Caki2 (cell line): ENCODE results near the gene CTF1. TPM values are rescaled to one million over a fixed set of nuclear protein-coding genes. Genes with fewer than 3 reads are reported as not detected.

Experiments used
- DNase-seq: peaks from one replicate; pipeline ENCODE4 v3.0.0-alpha.2; 2015; ENCODE audit warnings: low read depth
- in situ Hi-C: cut with HindIII; loops from 2 replicates; pipeline ENCODE4 v1.10.0; 2016; ENCODE audit warnings: low sequenced_read_pairs, low pct_unique_long_range_greater_than_20kb, mixed read lengths
- total RNA-seq: library from RNA; depleted of rRNA; stranded (reverse); fragments of >200 nt; shearing (Covaris generic); gene quantifications from 2 replicates; pipeline ENCODE4 v1.2.3, GENCODE V29; 2014; ENCODE audit warnings: low replicate concordance

Gene CTF1
- total RNA-seq, 1 experiment from 2014 or later: 0.84 TPM

GRCh38 chr16:30924076-30924912 lies 27.9 kb downstream of the CTF1 start:
- in situ Hi-C loops: no loop called here
- DNase-seq: no peak

GRCh38 chr16:30924913-30925631 lies 28.7 kb downstream of the CTF1 start:
- in situ Hi-C loops: loop anchor here (25.0 kb wide), 1 partner anchor 163 kb away; the partner anchor contains the start of genes CFAP119 and RNF40
- DNase-seq: no peak

DNA sequence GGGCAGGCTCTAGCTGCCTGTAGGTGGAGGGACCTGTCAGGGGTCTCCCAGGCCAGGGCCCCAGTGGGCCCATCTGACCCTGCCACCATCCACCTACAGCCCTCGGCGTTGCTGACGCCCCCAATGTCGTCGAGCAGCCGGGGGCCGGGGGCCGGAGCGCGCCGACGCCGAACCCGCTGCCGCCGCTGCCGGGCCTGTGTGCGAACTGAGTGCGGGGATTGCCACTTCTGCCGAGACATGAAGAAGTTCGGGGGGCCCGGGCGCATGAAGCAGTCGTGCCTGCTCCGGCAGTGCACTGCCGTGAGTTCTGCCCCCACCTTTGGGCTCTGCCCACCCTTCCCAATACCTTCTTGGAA lies 29.2 kb downstream of the CTF1 start:
- in situ Hi-C loops: loop anchor here (25.0 kb wide), 1 partner anchor 163 kb away; the partner anchor contains the start of genes CFAP119 and RNF40
- DNase-seq: no peak

DNA sequence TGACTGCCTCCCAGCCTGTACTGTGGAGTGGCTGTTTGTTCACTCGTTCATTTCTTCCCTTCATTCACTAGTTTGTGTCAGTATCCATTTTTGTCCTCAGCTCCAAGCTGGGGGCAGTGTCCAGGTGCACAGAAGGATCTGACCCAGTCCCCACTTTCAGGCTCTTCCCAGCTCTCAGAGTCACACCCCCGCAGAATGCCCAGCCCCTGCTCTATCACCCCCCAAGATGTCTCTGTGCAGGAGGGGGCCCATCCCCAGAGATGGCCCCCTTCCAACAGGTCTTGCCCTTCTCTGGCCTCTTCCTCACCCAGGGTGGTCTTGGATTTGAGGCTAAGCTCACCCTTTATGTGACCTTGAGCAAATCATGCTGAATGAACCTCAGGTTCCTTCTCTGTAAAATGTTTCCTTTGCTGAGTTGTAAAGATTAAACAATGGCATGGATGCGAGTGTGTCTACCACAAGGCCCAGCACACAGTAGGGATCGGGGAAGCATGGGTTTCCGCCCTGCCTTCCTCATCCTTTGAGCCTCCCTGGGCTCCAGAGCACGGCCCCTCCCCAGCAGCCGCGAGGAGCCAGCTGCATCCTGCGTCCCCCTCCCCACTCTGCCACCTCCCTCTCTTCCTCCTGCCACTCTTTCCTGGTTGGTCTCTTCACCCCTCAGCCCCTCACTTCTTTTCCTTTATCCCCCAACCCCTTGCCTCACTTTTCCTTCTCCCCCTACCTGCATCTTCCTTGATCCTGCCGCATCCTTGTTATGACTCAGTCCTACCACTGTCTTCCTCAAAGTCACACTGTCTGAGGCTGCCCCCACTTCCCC lies 29.8 kb downstream of the CTF1 start:
- no peak for DNase-seq
- in situ Hi-C loops: loop anchor here (25.0 kb wide), 1 partner anchor 164 kb away; the partner anchor contains the start of genes CFAP119 and RNF40

GRCh38 chr16:30926937-30927788 lies 30.7 kb downstream of the CTF1 start:
- in situ Hi-C loops: loop anchor here (25.0 kb wide), 1 partner anchor 165 kb away; the partner anchor contains the start of genes CFAP119 and RNF40
- no peak for DNase-seq

GRCh38 chr16:30927789-30928378 lies 31.5 kb downstream of the CTF1 start:
- peak; percentile 66 for DNase-seq

GRCh38 chr16:30928390-30928789 lies 32.0 kb downstream of the CTF1 start:
- DNase-seq: no peak

More at GRCh38 chr16:30927789-30928378, 31.5 kb downstream of the CTF1 start:
- in situ Hi-C loops: loop anchor here (25.0 kb wide), 1 partner anchor 166 kb away; the partner anchor contains the start of genes CFAP119 and RNF40

DNA sequence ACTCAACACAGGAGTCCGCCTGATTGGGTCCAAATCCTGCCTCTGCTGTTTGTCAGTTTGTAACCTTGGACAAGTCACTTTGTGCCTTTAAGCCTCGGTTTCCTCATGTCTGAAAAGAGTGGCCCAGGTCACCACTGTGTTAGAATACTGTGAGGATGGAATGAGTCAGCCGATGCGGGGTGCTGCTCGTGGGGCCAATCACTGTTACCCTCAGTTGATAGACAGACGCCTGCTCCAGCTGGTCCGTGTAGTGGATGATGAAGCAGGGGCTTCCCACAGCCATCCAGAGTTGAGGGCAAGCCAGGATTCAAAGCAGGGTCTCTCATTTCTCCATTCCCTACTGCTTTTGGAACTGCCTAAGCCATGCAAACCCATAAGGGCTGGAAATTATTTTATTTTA lies 32.8 kb downstream of the CTF1 start:
- in situ Hi-C loops: loop anchor here (25.0 kb wide), 1 partner anchor 167 kb away; the partner anchor contains the start of genes CFAP119 and RNF40
- DNase-seq: no peak

More at GRCh38 chr16:30928390-30928789, 32.0 kb downstream of the CTF1 start:
- in situ Hi-C loops: loop anchor here (25.0 kb wide), 1 partner anchor 166 kb away; the partner anchor contains the start of genes CFAP119 and RNF40

GRCh38 chr16:30930160-30930571 lies 33.8 kb downstream of the CTF1 start:
- in situ Hi-C loops: loop anchor here (25.0 kb wide), 1 partner anchor 168 kb away; the partner anchor contains the start of genes CFAP119 and RNF40
- DNase-seq: no peak

DNA sequence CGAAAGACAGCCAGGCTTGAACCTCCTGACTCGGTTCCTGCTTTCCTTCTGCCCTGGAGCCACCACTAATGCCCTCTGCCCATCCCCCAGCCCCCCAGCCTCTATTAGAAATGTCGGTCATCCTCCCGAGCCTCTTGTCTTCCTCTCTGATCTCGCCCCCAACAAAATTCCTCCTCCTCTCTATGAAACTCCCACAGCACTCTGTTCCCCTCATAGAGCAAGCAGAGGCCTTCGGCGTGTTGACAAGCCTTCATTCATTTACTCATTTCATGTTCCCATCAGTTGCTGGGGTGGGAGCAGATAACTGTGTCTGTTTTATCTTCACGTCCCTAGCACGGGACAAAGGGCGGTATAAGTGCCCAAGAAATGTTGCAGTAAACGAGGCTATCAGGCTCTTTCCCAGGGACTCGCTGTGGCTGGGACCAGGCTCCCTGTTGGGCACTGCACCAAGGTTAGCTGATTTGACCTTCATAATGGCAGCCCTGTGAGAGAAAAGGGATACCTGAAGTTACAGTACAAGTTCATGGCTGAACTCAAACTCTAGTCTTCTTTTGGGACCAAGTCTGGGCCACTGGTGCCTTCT lies 34.7 kb downstream of the CTF1 start:
- in situ Hi-C loops: loop anchor here (25.0 kb wide), 1 partner anchor 169 kb away; the partner anchor contains the start of genes CFAP119 and RNF40
- DNase-seq: no peak

GRCh38 chr16:30934827-30935557 lies 38.6 kb downstream of the CTF1 start:
- peak; percentile 74 for DNase-seq

GRCh38 chr16:30937692-30938091 lies 41.3 kb downstream of the CTF1 start:
- DNase-seq: no peak
- in situ Hi-C loops: loop anchor here (25.0 kb wide), 1 partner anchor 175 kb away; the partner anchor contains the start of genes CFAP119 and RNF40

More at GRCh38 chr16:30934827-30935557, 38.6 kb downstream of the CTF1 start:
- in situ Hi-C loops: loop anchor here (25.0 kb wide), 1 partner anchor 173 kb away; the partner anchor contains the start of genes CFAP119 and RNF40

DNA sequence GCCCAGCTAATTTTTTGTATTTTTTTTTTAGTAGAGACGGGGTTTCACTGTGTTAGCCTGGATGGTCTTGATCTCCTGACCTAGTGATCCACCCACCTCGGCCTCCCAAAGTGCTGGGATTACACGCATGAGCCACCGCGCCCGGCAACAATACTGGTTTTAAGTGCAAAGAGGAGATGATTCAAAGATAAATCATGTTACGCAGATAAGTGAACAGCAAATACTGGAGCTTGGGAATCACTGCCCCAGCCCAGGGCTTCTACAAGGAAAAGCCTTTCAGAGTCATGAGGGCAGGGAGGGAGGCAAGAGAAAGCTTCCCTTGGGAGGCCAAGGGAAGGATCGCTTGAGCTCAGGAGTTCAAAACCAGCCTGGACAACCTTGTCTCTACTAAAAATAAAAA lies 43.2 kb downstream of the CTF1 start:
- DNase-seq: peak; percentile 77
- in situ Hi-C loops: loop anchor here (25.0 kb wide), 1 partner anchor 177 kb away; the partner anchor contains the start of genes CFAP119 and RNF40

DNA sequence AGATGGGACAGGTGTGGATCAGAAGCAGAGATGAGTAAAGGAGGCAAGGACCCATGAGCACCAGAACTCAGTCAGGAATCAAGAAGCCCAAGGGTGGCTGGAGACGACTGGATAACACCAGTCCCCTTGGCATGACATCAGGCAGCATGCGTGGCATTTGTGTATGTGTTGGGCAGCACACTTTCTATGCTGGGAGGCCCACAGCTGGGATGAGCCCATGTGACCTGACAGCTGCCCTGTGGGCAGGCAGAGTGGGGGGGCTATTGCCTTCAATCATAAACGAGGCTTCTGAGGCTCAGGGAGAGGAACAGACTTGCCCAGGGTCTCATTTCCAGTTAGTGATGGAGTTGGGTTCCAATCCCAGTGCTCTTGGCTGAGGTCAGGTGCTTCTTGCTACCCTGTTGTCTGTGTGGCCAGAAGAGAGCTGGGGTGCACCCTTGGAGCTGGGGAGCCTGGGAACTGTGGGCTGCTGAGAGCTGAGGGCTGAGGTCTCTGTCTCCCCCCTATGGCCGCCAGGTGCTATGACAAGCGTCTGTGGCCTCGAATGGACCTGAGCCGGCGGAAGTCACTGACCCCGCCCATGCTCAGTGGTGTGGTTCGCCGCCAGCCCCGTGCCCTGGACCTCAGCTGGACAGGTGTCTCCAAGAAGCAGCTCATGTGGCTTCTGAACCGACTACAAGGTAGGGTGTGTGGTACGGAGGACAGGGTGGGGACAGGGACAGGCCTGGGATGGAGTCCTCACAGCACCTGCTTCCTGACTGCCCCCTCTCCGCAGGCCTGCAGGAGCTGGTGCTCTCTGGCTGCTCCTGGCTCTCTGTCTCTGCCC lies 45.4 kb downstream of the CTF1 start:
- DNase-seq: peak; percentile 85
- in situ Hi-C loops: loop anchor here (25.0 kb wide), 1 partner anchor 180 kb away; the partner anchor contains the start of genes CFAP119 and RNF40
